Activated T-cell treated with anti-CD3 and anti-CD28 coated beads for 48 hours (primary cell): Measurements from ENCODE around the gene SLC29A3.
"Not testable (repeated sequence)": the region's sequence is repeated elsewhere in the genome, so short reads cannot be mapped to it uniquely, and the experiment has no call there.

ENCODE experiments used
- DNase-seq: peaks from one replicate; pipeline ENCODE4 v3.0.0-alpha.2; 2020; ENCODE audit warnings: low read depth

SLC29A3 gene

GRCh38 chr10:71347587-71348395, 28.7 kb downstream of the SLC29A3 start:
- no peak for DNase-seq

DNA sequence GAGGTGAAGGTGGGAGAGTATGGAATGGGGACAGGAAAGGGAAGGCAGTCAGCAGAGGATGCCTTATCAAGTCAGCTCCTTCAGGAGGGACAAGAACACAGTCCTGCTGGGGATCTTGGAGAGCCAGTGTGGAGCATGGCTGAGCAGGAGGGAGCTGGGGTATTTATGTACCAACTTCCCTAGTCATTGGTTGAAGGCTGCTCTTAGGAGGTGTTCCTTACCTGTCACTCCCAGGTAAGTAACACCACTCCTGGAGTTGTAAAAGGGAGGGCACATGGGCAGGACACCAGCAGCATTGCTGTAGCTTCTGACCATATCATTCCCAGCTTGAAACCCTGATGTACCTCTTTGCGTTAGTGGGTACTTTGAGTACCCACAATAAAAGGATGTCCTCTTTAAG, 29.8 kb downstream of the SLC29A3 start:
- no peak for DNase-seq

- DNase-seq, result no peak
Observed at GRCh38 chr10:71349406-71349805, 30.3 kb downstream of the SLC29A3 start.

GRCh38 chr10:71351087-71351486, 32.0 kb downstream of the SLC29A3 start:
- DNase-seq, result no peak

DNA sequence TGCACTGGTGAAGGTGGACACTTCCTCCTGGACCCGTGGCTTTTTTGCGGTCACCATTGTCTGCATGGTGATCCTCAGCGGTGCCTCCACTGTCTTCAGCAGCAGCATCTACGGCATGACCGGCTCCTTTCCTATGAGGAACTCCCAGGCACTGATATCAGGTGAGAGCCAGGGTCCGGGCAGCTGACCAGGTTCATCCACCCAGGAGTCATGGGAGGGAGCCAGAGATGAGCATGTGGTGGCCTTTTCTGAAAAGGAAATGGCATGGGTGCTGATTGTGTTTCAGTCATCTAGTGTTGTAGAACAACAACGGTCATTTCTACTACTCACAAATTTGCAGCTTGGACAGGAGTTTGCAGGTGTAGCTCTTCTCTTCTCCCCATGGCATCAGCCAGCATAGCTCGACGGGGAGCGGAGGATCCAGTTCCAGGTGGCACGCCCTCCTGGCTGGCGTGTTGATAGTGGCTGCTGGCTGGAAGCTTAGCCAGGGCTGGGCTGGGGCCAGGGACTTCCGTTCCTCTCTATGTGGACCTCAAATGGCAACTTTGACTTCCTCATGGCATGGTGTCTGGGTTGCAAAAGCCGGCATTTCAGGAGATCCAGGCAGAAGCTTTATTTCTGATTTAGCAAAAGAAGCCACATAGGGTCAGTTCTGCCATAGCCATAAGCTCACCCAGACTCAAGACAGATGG, 32.7 kb downstream of the SLC29A3 start:
- no peak for DNase-seq

DNA sequence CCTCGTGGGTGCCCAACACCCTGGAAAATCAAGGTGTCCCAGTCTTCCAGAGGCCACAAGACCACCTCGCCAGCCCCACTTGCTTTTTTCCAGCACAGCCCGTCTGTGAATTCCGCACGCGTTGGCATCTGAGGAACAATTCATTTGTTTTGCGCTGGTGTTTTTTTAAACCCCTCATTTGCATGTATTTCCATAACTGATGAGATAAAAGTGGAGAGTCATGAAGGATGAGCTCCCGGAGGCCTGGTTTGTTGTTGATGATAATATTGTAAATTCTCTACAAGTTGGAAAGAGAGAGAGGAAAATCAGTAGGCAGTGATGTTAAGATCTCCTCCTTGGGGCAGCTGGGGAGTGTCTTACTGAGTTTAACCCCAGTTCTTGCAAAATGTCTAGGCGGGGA, 34.6 kb downstream of the SLC29A3 start:
- DNase-seq, result no peak

DNA sequence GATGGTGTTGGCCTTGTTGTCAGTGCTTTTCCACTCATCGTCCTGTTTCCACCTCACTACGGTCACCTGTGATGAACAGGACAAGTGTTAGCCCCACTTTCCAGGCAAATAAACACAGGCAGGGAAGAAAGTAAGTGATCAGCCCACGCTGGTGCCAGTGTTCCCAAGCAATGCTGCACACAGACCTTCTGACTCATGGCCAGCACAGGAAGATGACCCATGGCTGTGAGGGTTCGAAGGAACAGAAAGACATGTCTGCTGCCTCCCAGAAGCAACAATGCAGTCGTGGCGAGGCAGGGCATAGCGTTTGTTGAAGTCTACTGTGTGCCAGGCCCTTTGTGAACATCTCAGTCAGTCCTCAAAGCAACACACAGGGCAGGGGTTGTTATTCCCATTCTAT, 35.7 kb downstream of the SLC29A3 start:
- DNase-seq, result no peak

DNA sequence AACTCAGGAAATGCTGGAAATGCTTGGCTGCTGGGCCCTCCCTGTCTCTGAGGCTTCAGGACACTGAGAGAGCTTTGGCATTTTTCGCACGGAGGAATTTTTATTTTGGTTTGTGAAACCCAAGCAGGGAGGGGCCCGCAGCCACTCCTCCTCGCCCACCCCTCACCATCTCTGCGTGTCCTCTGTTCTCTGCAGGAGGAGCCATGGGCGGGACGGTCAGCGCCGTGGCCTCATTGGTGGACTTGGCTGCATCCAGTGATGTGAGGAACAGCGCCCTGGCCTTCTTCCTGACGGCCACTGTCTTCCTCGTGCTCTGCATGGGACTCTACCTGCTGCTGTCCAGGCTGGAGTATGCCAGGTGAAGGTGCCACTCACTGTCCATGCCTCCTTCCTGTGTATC, 36.8 kb downstream of the SLC29A3 start:
- DNase-seq, result no peak

GRCh38 chr10:71357792-71358265, 38.8 kb downstream of the SLC29A3 start:
- no peak for DNase-seq

DNA sequence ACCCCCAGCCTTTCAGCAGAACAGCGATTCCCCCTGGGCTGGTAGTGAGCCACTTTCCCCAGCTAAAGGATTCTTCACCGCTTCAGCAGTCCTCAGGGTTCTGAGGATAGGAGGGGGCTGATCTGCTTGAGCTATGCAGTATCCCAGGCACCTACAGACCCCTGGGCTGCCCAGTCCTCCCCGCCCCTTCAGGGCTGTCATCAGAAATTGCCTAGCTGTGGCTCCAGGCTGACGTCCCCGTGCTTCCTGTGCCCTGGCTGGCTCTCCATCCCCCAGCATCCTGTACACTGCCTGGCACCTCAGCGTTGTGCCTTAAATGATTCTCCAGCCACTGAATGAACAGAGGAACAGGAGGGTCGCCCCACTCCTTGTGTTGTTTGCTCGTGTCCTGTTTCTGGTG, 39.2 kb downstream of the SLC29A3 start:
- no peak for DNase-seq

GRCh38 chr10:71358906-71359305, 39.8 kb downstream of the SLC29A3 start:
- not testable (repeated sequence) for DNase-seq

- no peak for DNase-seq
Observed at GRCh38 chr10:71359364-71360046, 40.4 kb downstream of the SLC29A3 start.

- DNase-seq, result no peak
Observed at GRCh38 chr10:71360735-71361134, 41.7 kb downstream of the SLC29A3 start.

- DNase-seq, result no peak
Observed at GRCh38 chr10:71361581-71361980, 42.5 kb downstream of the SLC29A3 start.

GRCh38 chr10:71362141-71362540, 43.1 kb downstream of the SLC29A3 start:
- no peak for DNase-seq

GRCh38 chr10:71363936-71364335, 44.9 kb downstream of the SLC29A3 start:
- no peak for DNase-seq

DNA sequence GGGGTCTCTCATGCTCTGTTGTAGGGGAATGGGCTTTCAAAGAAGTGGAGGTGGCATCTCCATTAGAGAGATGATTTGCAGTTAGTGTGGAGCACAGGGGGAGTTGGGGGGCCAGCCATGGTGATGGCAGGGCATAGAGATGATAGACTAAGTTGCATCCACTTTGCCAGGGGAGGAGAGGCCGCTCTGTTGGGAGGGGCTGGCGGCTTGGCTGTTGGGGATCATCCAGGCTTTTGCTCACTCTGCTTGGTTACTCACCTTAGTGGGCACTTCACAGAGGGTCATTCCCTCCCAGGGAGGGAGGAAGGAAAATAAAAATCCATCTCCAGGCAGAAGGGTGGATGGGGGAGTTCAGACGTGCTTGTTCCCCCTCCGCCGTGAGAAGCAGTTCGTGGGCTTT, 46.3 kb downstream of the SLC29A3 start:
- DNase-seq, result no peak

GRCh38 chr10:71366690-71367089, 47.6 kb downstream of the SLC29A3 start:
- no peak for DNase-seq

DNA sequence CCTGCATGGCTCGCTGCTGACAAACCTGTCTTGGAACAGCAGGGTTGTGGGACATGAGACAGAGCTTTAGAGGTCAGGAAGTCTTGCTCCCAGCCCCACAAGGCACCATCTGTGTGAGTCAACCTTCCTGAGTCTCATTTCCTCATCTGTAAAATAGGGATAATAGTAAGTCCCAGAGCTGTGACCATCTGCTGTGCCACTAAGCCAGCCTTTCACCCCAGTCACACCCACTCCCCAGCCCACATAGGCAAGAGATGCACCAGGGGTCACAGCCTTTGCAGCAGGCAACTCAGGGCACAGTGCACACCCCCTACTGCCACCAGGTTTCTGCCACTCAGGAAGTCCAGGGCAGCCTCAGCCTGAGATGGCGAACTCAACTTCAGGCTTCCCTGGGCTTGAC, 48.2 kb downstream of the SLC29A3 start:
- no peak for DNase-seq

DNA sequence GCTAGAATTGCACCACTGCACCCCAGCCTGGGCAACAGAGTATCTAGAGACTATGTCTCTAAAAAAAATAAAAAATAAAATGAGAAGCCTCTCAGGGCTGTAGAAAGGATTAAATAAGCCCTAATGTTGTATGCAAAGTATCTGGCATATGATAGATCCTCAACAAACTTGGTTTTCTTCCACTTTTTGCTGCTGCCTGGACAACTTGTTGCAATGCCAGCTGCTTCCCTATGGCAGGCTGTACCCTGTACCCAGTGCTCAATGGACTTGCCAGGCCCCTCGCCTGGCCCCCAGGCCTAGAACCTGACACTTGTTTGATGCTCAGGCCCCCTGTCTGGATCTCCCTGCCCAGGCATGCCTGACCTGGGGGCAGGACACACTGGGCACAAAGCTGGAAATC, 49.1 kb downstream of the SLC29A3 start:
- DNase-seq, result no peak

DNA sequence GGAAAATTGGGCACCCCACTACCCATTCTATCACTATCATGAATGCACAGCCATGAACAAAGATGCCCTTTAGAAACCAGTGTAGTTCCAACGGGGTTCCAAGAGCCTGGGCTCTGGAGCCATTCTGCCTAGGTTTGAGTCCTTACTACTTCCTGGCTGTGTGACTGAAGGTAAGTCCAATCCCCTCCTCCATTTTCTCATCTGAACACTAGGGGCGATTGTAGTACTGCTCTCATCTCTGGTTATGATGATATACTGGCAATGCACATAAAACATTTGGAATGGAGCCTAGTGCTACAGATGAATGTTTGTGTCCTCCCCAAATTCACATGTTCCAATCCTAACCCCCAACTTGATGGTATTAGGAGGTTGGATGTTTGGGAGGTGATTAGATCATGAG, 49.6 kb downstream of the SLC29A3 start:
- DNase-seq, result no peak

DNA sequence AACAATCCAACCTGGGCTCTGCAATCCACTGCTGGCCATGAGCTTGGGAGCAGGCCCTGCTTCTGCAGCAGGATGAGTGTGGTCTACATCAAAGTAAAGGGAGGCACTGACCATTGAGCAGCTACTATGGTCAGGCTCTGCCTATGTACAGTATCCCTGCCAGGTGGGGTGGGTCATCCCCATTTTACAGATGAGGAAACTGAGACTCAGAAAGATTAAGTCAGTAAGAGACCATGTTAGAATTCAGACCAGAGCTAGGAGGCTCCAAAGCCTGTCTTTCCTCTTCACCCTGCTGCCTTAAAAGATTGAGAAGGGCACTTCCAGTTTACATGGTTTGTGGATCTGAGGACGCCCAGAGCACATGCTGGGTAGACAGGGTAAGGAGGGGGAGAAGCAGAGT, 50.5 kb downstream of the SLC29A3 start:
- DNase-seq, result no peak

DNA sequence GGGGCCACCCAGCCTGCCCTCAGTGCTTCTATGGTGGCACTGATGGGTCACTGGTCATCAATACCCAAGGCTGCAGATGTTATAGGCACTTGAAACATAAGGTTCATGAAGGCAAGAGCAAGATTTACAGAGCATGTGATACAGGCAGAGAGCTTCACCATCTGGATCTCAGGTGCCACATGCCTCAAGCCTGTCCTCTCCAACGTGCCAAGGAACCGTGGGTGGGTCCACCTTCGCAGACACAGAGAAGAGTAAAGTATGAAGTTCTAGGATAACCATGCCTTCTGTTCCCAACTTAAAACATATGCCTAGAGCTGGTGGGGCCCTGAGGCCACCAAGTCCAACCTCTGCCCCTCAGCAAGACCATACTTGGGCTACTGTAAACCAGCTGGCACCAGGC, 51.0 kb downstream of the SLC29A3 start:
- no peak for DNase-seq
